H9 (cell line): ENCODE results near the gene REG3G. TPM values are rescaled to one million over a fixed set of nuclear protein-coding genes. Genes with fewer than 3 reads are reported as not detected.

Experiments
- DNase-seq: peaks from one replicate; pipeline ENCODE4 v3.0.0-alpha.2; 2017
- H2AFZ ChIP-seq: one replicate; pipeline ENCODE4 v1.6.1; 2013; ENCODE audit warnings: mild to moderate bottlenecking, low read length, control low read depth, moderate library complexity
- H2AK5ac ChIP-seq: 2 replicates; pipeline ENCODE4 v1.6.1; 2013; ENCODE audit warnings: low read length, control low read depth, mixed read lengths; ENCODE audit not compliant: insufficient read length
- H2BK120ac ChIP-seq: one replicate; pipeline ENCODE4 v1.6.1; 2013; ENCODE audit warnings: low read depth, mild to moderate bottlenecking, low read length, control low read depth, inconsistent platforms; ENCODE audit not compliant: poor library complexity, severe bottlenecking
- H2BK12ac ChIP-seq: 2 replicates; pipeline ENCODE4 v1.6.1; 2013; ENCODE audit warnings: low read length, control low read depth, mixed read lengths, low read depth; ENCODE audit not compliant: insufficient read length
- H2BK15ac ChIP-seq: 2 replicates; pipeline ENCODE4 v1.6.1; 2013; ENCODE audit warnings: low read depth, low read length, control low read depth
- H2BK20ac ChIP-seq: one replicate; pipeline ENCODE4 v1.6.1; 2013; ENCODE audit warnings: low read depth, mild to moderate bottlenecking, low read length, control low read depth, inconsistent platforms; ENCODE audit not compliant: poor library complexity, severe bottlenecking
- H2BK5ac ChIP-seq: 2 replicates; pipeline ENCODE4 v1.6.1; 2013; ENCODE audit warnings: low read length, control low read depth, mixed read lengths; ENCODE audit not compliant: insufficient read length
- H3K14ac ChIP-seq: 2 replicates; pipeline ENCODE4 v1.6.1; 2013; ENCODE audit warnings: low read length, control low read depth; ENCODE audit not compliant: insufficient read depth
- H3K18ac ChIP-seq: 2 replicates; pipeline ENCODE4 v1.6.1; 2013; ENCODE audit warnings: low read depth, mild to moderate bottlenecking, mixed read lengths, low read length, control low read depth; ENCODE audit not compliant: insufficient read length
- H3K23ac ChIP-seq: 2 replicates; pipeline ENCODE4 v1.6.1; 2013; ENCODE audit warnings: low read length, control low read depth, mixed read lengths, low read depth; ENCODE audit not compliant: insufficient read length
- H3K23me2 ChIP-seq: 2 replicates; pipeline ENCODE4 v1.6.1; 2013; ENCODE audit warnings: low read depth, mild to moderate bottlenecking, mixed read lengths, low read length, control low read depth; ENCODE audit not compliant: insufficient read length, poor library complexity, severe bottlenecking
- H3K27ac ChIP-seq: 2 replicates; pipeline ENCODE4 v1.5.1; 2013; ENCODE audit warnings: low read length, control low read depth, mixed read lengths, low read depth; ENCODE audit not compliant: insufficient read length
- H3K27me3 ChIP-seq: 2 replicates; pipeline ENCODE4 v1.6.1; 2013; ENCODE audit warnings: low read length, control low read depth, inconsistent platforms; ENCODE audit not compliant: insufficient read depth
- H3K4ac ChIP-seq: 2 replicates; pipeline ENCODE4 v1.6.1; 2013; ENCODE audit warnings: low read depth, mild to moderate bottlenecking, control low read depth, inconsistent platforms, low read length, moderate library complexity
- H3K4me1 ChIP-seq: 2 replicates; pipeline ENCODE4 v1.6.1; 2013; ENCODE audit warnings: low read length, control low read depth, inconsistent platforms; ENCODE audit not compliant: insufficient read depth
- H3K4me2 ChIP-seq: 2 replicates; pipeline ENCODE4 v1.6.1; 2013; ENCODE audit warnings: low read length, control low read depth, mixed read lengths; ENCODE audit not compliant: insufficient read length, insufficient read depth
- H3K56ac ChIP-seq: 2 replicates; pipeline ENCODE4 v1.6.1; 2013; ENCODE audit warnings: low read depth, mild to moderate bottlenecking, mixed read lengths, low read length, control low read depth; ENCODE audit not compliant: insufficient read length
- H3K79me1 ChIP-seq: 2 replicates; pipeline ENCODE4 v1.6.1; 2013; ENCODE audit warnings: low read depth, mild to moderate bottlenecking, moderate library complexity, low read length, control low read depth, inconsistent platforms; ENCODE audit not compliant: insufficient read depth, poor library complexity, severe bottlenecking
- H3K79me2 ChIP-seq: 2 replicates; pipeline ENCODE4 v1.6.1; 2013; ENCODE audit warnings: low read length, control low read depth, inconsistent platforms; ENCODE audit not compliant: insufficient read depth
- H3K9ac ChIP-seq: 2 replicates; pipeline ENCODE4 v1.6.1; 2013; ENCODE audit warnings: low read length, control low read depth, mixed read lengths; ENCODE audit not compliant: insufficient read length; ENCODE audit errors: extremely low read depth
- H3K9me3 ChIP-seq: one replicate; pipeline ENCODE4 v1.6.1; 2013; ENCODE audit warnings: low read depth, low read length, inconsistent platforms; ENCODE audit not compliant: control insufficient read depth
- H3T11ph ChIP-seq: one replicate; pipeline ENCODE4 v1.6.1; 2013; ENCODE audit warnings: mild to moderate bottlenecking, low read length, control low read depth, inconsistent platforms
- H4K20me1 ChIP-seq: one replicate; pipeline ENCODE4 v1.6.1; 2013; ENCODE audit not compliant: control insufficient read depth, insufficient read length, insufficient read depth
- H4K5ac ChIP-seq: 2 replicates; pipeline ENCODE4 v1.6.1; 2013; ENCODE audit warnings: low read depth, mild to moderate bottlenecking, mixed read lengths, low read length, control low read depth; ENCODE audit not compliant: insufficient read length
- H4K8ac ChIP-seq: replicated peaks from 2 replicates; pipeline ENCODE4 v1.6.1; 2013; ENCODE audit warnings: low read length, control low read depth, mixed read lengths, low read depth; ENCODE audit not compliant: insufficient read length
- H4K91ac ChIP-seq: 2 replicates; pipeline ENCODE4 v1.6.1; 2013; ENCODE audit warnings: low read depth, mild to moderate bottlenecking, moderate library complexity, mixed read lengths, low read length, control low read depth; ENCODE audit not compliant: insufficient read length
- H3K27ac Mint-ChIP-seq, 3 experiments: 2 replicates in 2 of 3; 3 replicates in 1 of 3; pipeline ENCODE4 v1.8.0; 2020 to 2021; ENCODE audit warnings: mixed read lengths in 3 of 3, mild to moderate bottlenecking in 1 of 3, moderate library complexity in 1 of 3
- H3K27me3 Mint-ChIP-seq: 2 replicates; pipeline ENCODE4 v1.8.0; 2021; ENCODE audit warnings: low read depth, mild to moderate bottlenecking, moderate library complexity, mixed read lengths
- H3K36me3 Mint-ChIP-seq, 3 experiments: 2 replicates in 2 of 3; 3 replicates in 1 of 3; pipeline ENCODE4 v1.8.0; 2020 to 2021; ENCODE audit warnings: low read depth in 3 of 3, mixed read lengths in 3 of 3; ENCODE audit not compliant: insufficient read depth in 1 of 3
- H3K4me1 Mint-ChIP-seq, 2 experiments: 2 replicates each; pipeline ENCODE4 v1.8.0; 2020; ENCODE audit warnings: mixed read lengths in 2 of 2
- H3K4me3 Mint-ChIP-seq, 2 experiments: 2 replicates in 1 of 2; 3 replicates in 1 of 2; pipeline ENCODE4 v1.8.0; 2020 to 2021; ENCODE audit warnings: mild to moderate bottlenecking in 2 of 2, mixed read lengths in 2 of 2, moderate library complexity in 1 of 2
- H3K9me3 Mint-ChIP-seq, 2 experiments: 2 replicates in 1 of 2; 3 replicates in 1 of 2; pipeline ENCODE4 v1.8.0; 2020; ENCODE audit warnings: mild to moderate bottlenecking in 2 of 2, mixed read lengths in 2 of 2, moderate library complexity in 1 of 2
- CTCF ChIP-seq: fragments of 200-600 bp; sonication (generic); conservative IDR thresholded peaks from 3 replicates; pipeline ENCODE4 v1.8.0; 2021; ENCODE audit warnings: antibody characterized with exemption, mild to moderate bottlenecking
- total RNA-seq: library from RNA; stranded (reverse); gene quantifications from 2 replicates; pipeline ENCODE4 v1.2.1, GENCODE V29; 2021

Gene REG3G
- total RNA-seq, 1 experiment from 2014 or later: not detected

GRCh38 chr2:78978340-78978739 is 47.2 kb upstream of the REG3G start:
- no peak overlapping the region for H3K14ac ChIP-seq
- no peaks in the 10 kb centered on the region for H3K27me3 Mint-ChIP-seq
- no peak overlapping the region for H3T11ph ChIP-seq
- H3K4me1 Mint-ChIP-seq: peaks cover 15 to 18% of the 10 kb centered on the region in 2 experiments
- H2AK5ac ChIP-seq: no peak overlapping the region
- H2BK20ac ChIP-seq: no peak overlapping the region
- no peak overlapping the region for H2BK120ac ChIP-seq
- H3K4ac ChIP-seq: no peak overlapping the region
- no peak overlapping the region for H4K91ac ChIP-seq
- no peak overlapping the region for H3K4me2 ChIP-seq
- no peak overlapping the region for H3K27ac ChIP-seq
- H3K79me2 ChIP-seq: no peaks in the 10 kb centered on the region
- H3K79me1 ChIP-seq: no peaks in the 10 kb centered on the region
- H3K27ac Mint-ChIP-seq: no peak overlapping the region
- H3K4me3 Mint-ChIP-seq: no peak overlapping the region
- no peaks in the 10 kb centered on the region for H3K27me3 ChIP-seq
- H4K5ac ChIP-seq: no peak overlapping the region
- 0 out of 5 replicates have a peak, but pooled peaks cover 0 to 2% of the 10 kb centered on the region in 2 experiments for H3K9me3 Mint-ChIP-seq
- H2BK12ac ChIP-seq: no peak overlapping the region
- H3K9ac ChIP-seq: no peak overlapping the region
- no peak overlapping the region for H2BK15ac ChIP-seq
- no peak overlapping the region for H4K8ac ChIP-seq
- H2BK5ac ChIP-seq: no peak overlapping the region
- no peak overlapping the region for H3K56ac ChIP-seq
- no peak overlapping the region for H3K23ac ChIP-seq
- H3K23me2 ChIP-seq: no peaks in the 10 kb centered on the region
- no peak overlapping the region for H2AFZ ChIP-seq
- no peak overlapping the region for H3K18ac ChIP-seq
- H3K36me3 Mint-ChIP-seq: no peaks in the 10 kb centered on the region; a peak in 1 of 7 replicates
- no peak for DNase-seq
- H3K9me3 ChIP-seq: no peaks in the 10 kb centered on the region
- no peaks in the 10 kb centered on the region for H4K20me1 ChIP-seq
- no peak for TF ChIP-seq CTCF
- peaks cover 4% of the 10 kb centered on the region; the same call in 1 of the 2 replicates for H3K4me1 ChIP-seq
